HL-60 (cell line): ENCODE results near the gene AFF2.

Experiments
- DNase-seq, 2 experiments: peaks; one replicate each; pipeline ENCODE4 v3.0.0-alpha.2; 2010 to 2020; ENCODE audit warnings: low read depth in 1 of 2, low spot score in 1 of 2
- H3K27ac ChIP-seq: fragments of 250-450 bp; sonication (Bioruptor Pico); replicated peaks from 2 replicates; pipeline ENCODE4 v1.5.1; 2020; ENCODE audit warnings: mild to moderate bottlenecking, moderate library complexity
- H3K27me3 ChIP-seq: fragments of 250-450 bp; sonication (Bioruptor Pico); 2 replicates; pipeline ENCODE4 v1.5.1; 2021; ENCODE audit warnings: mild to moderate bottlenecking, moderate library complexity; ENCODE audit not compliant: insufficient read depth, poor library complexity, severe bottlenecking
- H3K4me3 ChIP-seq: replicated peaks from 2 replicates; pipeline ENCODE4 v1.5.1; 2011; ENCODE audit warnings: mild to moderate bottlenecking, control low read depth, low read length; ENCODE audit not compliant: insufficient read depth
- GABPA ChIP-seq: IDR thresholded peaks from 2 replicates; pipeline ENCODE4 v1.6.1; 2012; ENCODE audit warnings: low read depth
- POLR2AphosphoS5 ChIP-seq: IDR thresholded peaks from 2 replicates; pipeline ENCODE4 v1.6.1; 2012; ENCODE audit warnings: low read depth
- SPI1 ChIP-seq: IDR thresholded peaks from 2 replicates; pipeline ENCODE4 v1.6.1; 2012; ENCODE audit warnings: low read depth, mild to moderate bottlenecking, borderline replicate concordance
- TF ChIP-seq, protein P1 (sequence below): IDR thresholded peaks from one replicate; pipeline ENCODE4 v1.5.1; 2011; ENCODE audit warnings: low read length, control low read depth, inconsistent platforms; ENCODE audit not compliant: insufficient read depth
- TF ChIP-seq, protein P2 (sequence below): IDR thresholded peaks from 2 replicates; pipeline ENCODE4 v1.6.1; 2012; ENCODE audit warnings: low read depth; ENCODE audit not compliant: insufficient replicate concordance

Gene AFF2

DNA sequence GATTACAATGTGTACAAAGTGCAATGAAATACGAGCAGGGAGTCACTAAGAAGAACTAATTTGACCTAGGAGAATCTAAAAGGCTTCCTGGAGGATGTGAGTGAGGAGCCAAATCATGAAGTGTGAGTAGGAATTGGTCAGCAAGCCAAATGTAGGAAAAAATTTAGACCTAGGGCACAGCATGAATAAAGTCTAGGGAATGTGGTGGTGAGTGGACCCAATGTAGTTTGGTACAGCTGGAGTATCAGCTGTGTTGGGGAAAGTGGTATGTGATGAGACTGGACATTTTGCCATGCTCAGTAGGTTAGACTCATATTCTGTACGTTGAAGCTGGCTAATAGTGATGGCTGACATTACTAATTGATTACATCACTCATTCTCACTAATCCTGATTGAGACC, 191.0 kb downstream of the AFF2 start:
- TF ChIP-seq SPI1 (no peak), POLR2AphosphoS5 (no peak), GABPA (no peak)
- TF ChIP-seq, protein P1, sequence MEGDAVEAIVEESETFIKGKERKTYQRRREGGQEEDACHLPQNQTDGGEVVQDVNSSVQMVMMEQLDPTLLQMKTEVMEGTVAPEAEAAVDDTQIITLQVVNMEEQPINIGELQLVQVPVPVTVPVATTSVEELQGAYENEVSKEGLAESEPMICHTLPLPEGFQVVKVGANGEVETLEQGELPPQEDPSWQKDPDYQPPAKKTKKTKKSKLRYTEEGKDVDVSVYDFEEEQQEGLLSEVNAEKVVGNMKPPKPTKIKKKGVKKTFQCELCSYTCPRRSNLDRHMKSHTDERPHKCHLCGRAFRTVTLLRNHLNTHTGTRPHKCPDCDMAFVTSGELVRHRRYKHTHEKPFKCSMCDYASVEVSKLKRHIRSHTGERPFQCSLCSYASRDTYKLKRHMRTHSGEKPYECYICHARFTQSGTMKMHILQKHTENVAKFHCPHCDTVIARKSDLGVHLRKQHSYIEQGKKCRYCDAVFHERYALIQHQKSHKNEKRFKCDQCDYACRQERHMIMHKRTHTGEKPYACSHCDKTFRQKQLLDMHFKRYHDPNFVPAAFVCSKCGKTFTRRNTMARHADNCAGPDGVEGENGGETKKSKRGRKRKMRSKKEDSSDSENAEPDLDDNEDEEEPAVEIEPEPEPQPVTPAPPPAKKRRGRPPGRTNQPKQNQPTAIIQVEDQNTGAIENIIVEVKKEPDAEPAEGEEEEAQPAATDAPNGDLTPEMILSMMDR = no peak
- TF ChIP-seq, protein P2, sequence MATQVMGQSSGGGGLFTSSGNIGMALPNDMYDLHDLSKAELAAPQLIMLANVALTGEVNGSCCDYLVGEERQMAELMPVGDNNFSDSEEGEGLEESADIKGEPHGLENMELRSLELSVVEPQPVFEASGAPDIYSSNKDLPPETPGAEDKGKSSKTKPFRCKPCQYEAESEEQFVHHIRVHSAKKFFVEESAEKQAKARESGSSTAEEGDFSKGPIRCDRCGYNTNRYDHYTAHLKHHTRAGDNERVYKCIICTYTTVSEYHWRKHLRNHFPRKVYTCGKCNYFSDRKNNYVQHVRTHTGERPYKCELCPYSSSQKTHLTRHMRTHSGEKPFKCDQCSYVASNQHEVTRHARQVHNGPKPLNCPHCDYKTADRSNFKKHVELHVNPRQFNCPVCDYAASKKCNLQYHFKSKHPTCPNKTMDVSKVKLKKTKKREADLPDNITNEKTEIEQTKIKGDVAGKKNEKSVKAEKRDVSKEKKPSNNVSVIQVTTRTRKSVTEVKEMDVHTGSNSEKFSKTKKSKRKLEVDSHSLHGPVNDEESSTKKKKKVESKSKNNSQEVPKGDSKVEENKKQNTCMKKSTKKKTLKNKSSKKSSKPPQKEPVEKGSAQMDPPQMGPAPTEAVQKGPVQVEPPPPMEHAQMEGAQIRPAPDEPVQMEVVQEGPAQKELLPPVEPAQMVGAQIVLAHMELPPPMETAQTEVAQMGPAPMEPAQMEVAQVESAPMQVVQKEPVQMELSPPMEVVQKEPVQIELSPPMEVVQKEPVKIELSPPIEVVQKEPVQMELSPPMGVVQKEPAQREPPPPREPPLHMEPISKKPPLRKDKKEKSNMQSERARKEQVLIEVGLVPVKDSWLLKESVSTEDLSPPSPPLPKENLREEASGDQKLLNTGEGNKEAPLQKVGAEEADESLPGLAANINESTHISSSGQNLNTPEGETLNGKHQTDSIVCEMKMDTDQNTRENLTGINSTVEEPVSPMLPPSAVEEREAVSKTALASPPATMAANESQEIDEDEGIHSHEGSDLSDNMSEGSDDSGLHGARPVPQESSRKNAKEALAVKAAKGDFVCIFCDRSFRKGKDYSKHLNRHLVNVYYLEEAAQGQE = no peak
- H3K27ac ChIP-seq = no peak overlapping the region
- DNase-seq = no peak
- H3K27me3 ChIP-seq = no peaks in the 10 kb centered on the region
- no peak overlapping the region for H3K4me3 ChIP-seq

DNA sequence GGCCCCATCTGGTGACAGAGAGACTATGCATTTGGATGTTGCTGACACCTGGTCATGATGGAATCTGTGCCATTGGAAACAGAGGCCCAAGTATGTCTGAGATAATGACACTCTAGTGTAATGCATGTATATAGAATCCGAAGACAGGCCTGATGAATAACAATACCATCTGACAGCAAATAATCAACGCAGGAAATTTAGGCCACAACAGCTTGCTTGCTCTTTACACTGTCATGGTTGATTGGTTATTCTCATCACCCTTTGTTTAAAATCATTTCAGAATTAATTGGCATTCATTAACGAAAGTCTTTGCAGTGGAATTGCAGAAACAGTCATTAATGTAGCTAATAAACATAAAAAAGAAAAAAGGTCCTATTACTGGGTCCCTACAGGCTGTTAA, 194.8 kb downstream of the AFF2 start:
- Histone ChIP-seq H3K27ac (no peak overlapping the region), H3K4me3 (no peak overlapping the region), H3K27me3 (no peaks in the 10 kb centered on the region)
- DNase-seq = no peak
- TF ChIP-seq SPI1 (no peak), POLR2AphosphoS5 (no peak), GABPA (no peak)
- TF ChIP-seq, protein P2 = no peak
- TF ChIP-seq, protein P1 = no peak

DNA sequence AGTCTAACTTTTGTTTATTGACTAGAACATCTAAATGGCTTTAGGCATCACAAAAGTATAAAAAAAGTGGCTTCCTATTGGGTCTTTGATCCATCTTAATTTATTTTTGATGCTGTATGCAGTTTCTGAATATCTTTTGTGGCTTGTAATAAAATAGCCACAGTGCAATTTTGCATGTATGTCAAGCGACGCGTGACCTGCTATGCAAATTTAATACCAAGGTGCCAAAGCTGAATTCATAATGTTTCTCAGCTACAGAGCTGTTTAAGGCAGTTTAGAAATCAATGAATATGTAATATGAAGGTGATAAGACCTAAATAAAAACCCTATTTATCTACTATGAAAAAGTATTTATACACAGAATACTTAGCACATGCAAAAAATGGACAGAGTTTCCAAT, 197.8 kb downstream of the AFF2 start:
- no peak for TF ChIP-seq POLR2AphosphoS5
- TF ChIP-seq GABPA = no peak
- no peak for TF ChIP-seq SPI1
- TF ChIP-seq, protein P2 = no peak
- TF ChIP-seq, protein P1 = no peak
- H3K27me3 ChIP-seq = no peaks in the 10 kb centered on the region
- H3K4me3 ChIP-seq = no peak overlapping the region
- H3K27ac ChIP-seq = no peak overlapping the region
- no peak for DNase-seq
